CD14-positive monocyte (primary cell): ENCODE measurements around the gene KRTAP1-5. TPM values are rescaled to one million over a fixed set of nuclear protein-coding genes. Genes with fewer than 3 reads are reported as not detected.

Source experiments
- DNase-seq, 3 donors: peaks; one replicate each; pipeline ENCODE4 v3.0.0-alpha.2; 2011 to 2022
- H2AFZ ChIP-seq: 2 replicates; pipeline ENCODE4 v1.6.0; 2012; ENCODE audit warnings: mild to moderate bottlenecking, low read depth, low read length, inconsistent platforms; ENCODE audit not compliant: insufficient read depth, poor library complexity, severe bottlenecking
- H3K27ac ChIP-seq, 2 donors: 1 replicate in 1 of 2; 2 replicates in 1 of 2; pipeline ENCODE4 v1.5.1; 2012 to 2013; ENCODE audit warnings: low read length in 2 of 2, control low read depth in 1 of 2, inconsistent platforms in 1 of 2, low read depth in 1 of 2, mild to moderate bottlenecking in 1 of 2
- H3K27me3 ChIP-seq, 2 donors: one replicate each; pipeline versions ENCODE4 v1.6.0 to v1.6.1; 2011 to 2013; ENCODE audit warnings: low read length in 2 of 2; ENCODE audit not compliant: control insufficient read depth in 2 of 2, insufficient read depth in 2 of 2
- H3K36me3 ChIP-seq, 2 donors: replicated peaks in 1 of 2; 1 replicate in 1 of 2; 2 replicates in 1 of 2; pipeline versions ENCODE4 v1.5.1 to v1.6.1; 2012 to 2013; ENCODE audit warnings: low read length in 2 of 2, control low read depth in 1 of 2, inconsistent platforms in 1 of 2, mild to moderate bottlenecking in 1 of 2; ENCODE audit not compliant: insufficient read depth in 2 of 2, control insufficient read depth in 1 of 2
- H3K4me1 ChIP-seq, 2 donors: 1 replicate in 1 of 2; 2 replicates in 1 of 2; pipeline versions ENCODE4 v1.5.1 to v1.6.1; 2012 to 2013; ENCODE audit warnings: low read length in 2 of 2, control low read depth in 1 of 2, inconsistent platforms in 1 of 2, mild to moderate bottlenecking in 1 of 2, moderate library complexity in 1 of 2; ENCODE audit not compliant: insufficient read depth in 2 of 2, control insufficient read depth in 1 of 2
- H3K4me2 ChIP-seq: replicated peaks from 2 replicates; pipeline ENCODE3; 2012; ENCODE audit warnings: low read length, moderate library complexity, mild to moderate bottlenecking; ENCODE audit not compliant: poor library complexity, severe bottlenecking; ENCODE audit errors: extremely low read depth
- H3K4me3 ChIP-seq, 3 experiments: fragments of 200-600 bp in 1 of 3; sonication (generic) in 1 of 3; replicated peaks in 1 of 3; 1 replicate in 2 of 3; 2 replicates in 1 of 3; pipeline ENCODE4 v1.5.1; 2011 to 2013; ENCODE audit warnings: low read length in 3 of 3, mild to moderate bottlenecking in 3 of 3, control low read depth in 2 of 3, low read depth in 2 of 3, inconsistent platforms in 1 of 3, moderate library complexity in 1 of 3
- H3K79me2 ChIP-seq: 2 replicates; pipeline ENCODE4 v1.6.0; 2012; ENCODE audit warnings: mild to moderate bottlenecking, control low read depth, inconsistent platforms, low read length, moderate library complexity; ENCODE audit not compliant: insufficient read depth
- H3K9ac ChIP-seq: 2 replicates; pipeline ENCODE4 v1.6.0; 2017; ENCODE audit warnings: low read length, mild to moderate bottlenecking; ENCODE audit not compliant: insufficient read depth, poor library complexity, severe bottlenecking
- H3K9me3 ChIP-seq, 2 donors: replicated peaks in 1 of 2; 1 replicate in 1 of 2; 2 replicates in 1 of 2; pipeline versions ENCODE4 v1.5.1 to v1.6.1; 2012 to 2013; ENCODE audit warnings: low read length in 2 of 2, control low read depth in 1 of 2; ENCODE audit not compliant: control insufficient read depth in 1 of 2, insufficient read depth in 1 of 2
- H4K20me1 ChIP-seq: 2 replicates; pipeline ENCODE4 v1.6.0; 2012; ENCODE audit warnings: mild to moderate bottlenecking, low read length, control low read depth, moderate library complexity; ENCODE audit not compliant: insufficient read depth
- H3K27ac Mint-ChIP-seq, 7 donors: one replicate each; pipeline ENCODE4 v1.8.0; 2020; ENCODE audit warnings: mild to moderate bottlenecking in 7 of 7, mixed read lengths in 7 of 7, moderate library complexity in 6 of 7, inconsistent platforms in 2 of 7
- H3K27me3 Mint-ChIP-seq, 3 donors: one replicate each; pipeline ENCODE4 v1.8.0; 2021 to 2022; ENCODE audit warnings: low read depth in 3 of 3, mild to moderate bottlenecking in 3 of 3, mixed read lengths in 3 of 3, moderate library complexity in 3 of 3, inconsistent platforms in 1 of 3
- H3K36me3 Mint-ChIP-seq, 2 donors: one replicate each; pipeline ENCODE4 v1.8.0; 2020; ENCODE audit warnings: mixed read lengths in 2 of 2, inconsistent platforms in 1 of 2, mild to moderate bottlenecking in 1 of 2
- H3K4me1 Mint-ChIP-seq: one replicate; pipeline ENCODE4 v1.8.0; 2020; ENCODE audit warnings: mild to moderate bottlenecking, mixed read lengths
- H3K4me3 Mint-ChIP-seq, 2 donors: one replicate each; pipeline ENCODE4 v1.8.0; 2020; ENCODE audit warnings: mild to moderate bottlenecking in 2 of 2, mixed read lengths in 2 of 2, moderate library complexity in 1 of 2
- H3K9me3 Mint-ChIP-seq, 7 donors: one replicate each; pipeline ENCODE4 v1.8.0; 2020 to 2022; ENCODE audit warnings: mixed read lengths in 7 of 7, mild to moderate bottlenecking in 6 of 7, moderate library complexity in 6 of 7, inconsistent platforms in 2 of 7
- CTCF ChIP-seq: fragments of 200-600 bp; IDR thresholded peaks from one replicate; pipeline ENCODE4 v1.8.0; 2022; ENCODE audit warnings: antibody characterized with exemption, mild to moderate bottlenecking
- WGBS: methylation state at CpG from one replicate; pipeline ENCODE4 v1.1.5; 2013; ENCODE audit warnings: missing lambda C conversion rate; ENCODE audit not compliant: insufficient coverage; 5-methylcytosine and 5-hydroxymethylcytosine counted together
- intact Hi-C, 2 donors: fragments of 100-400 bp; cut with micrococcal nuclease; formaldehyde crosslinking; loops; one replicate each; pipeline versions ENCODE4 v1.15.0 to v1.15.1; 2023
- polyA plus RNA-seq, 3 donors: library from polyadenylated mRNA; depleted of rRNA in 1 of 3; unstranded in 2 of 3; stranded (reverse) in 1 of 3; fragments of 300-500 nt in 2 of 3; fragments of >200 nt in 1 of 3; fragmentation: Illumina TruSeq in 2 of 3; gene quantifications; 1 replicate in 2 of 3; 2 replicates in 1 of 3; pipeline ENCODE4 v1.2.3, GENCODE V29; 2012 to 2021

Gene KRTAP1-5
- polyA plus RNA-seq, 3 donors = not detected

- no peak within 1 kb of the TSS for H3K27ac Mint-ChIP-seq
Observed at GRCh38 chr17:41029633-41030245, 2.7 kb upstream of the KRTAP1-5 start, which contains the start of gene KRTAP1-4. Gene KRTAP1-4 (minus strand): TSS chr17:41030195. CDS start chr17:41030078, 117 bp downstream.

DNA sequence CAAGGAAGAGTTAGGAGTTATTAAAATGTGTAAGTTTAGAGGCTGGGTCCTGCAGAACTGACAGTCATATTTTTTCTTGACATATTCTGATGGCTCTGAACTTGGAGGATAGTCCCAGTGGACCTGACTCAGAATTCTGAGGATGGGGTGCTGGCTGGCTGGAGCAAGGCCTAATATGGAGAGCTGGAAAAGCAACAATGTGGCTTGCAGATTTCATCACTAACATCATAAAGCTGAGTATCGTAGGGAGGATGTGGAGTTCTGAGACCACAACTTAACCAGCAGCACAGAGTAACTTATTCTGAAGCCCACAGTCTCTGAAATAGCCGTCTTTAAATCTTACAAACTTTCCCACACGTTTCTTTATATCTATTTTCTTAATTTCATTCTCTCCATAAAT lies 2.3 kb downstream of the KRTAP1-5 start:
- Histone ChIP-seq H4K20me1 (no peaks in the 10 kb centered on the region), H3K4me1 (no peaks in the 10 kb centered on the region), H3K4me3 (no peak overlapping the region), H3K79me2 (no peaks in the 10 kb centered on the region), H3K36me3 (no peaks in the 10 kb centered on the region), H3K9me3 (no peaks in the 10 kb centered on the region), H3K4me2 (no peak overlapping the region), H3K27ac (no peak overlapping the region), H3K9ac (no peak overlapping the region), H3K27me3 (no peaks in the 10 kb centered on the region), H2AFZ (no peak overlapping the region)
- no peak overlapping the region for H3K27ac Mint-ChIP-seq
- intact Hi-C loops = no loop called here
- H3K4me3 Mint-ChIP-seq = no peak overlapping the region
- H3K4me1 Mint-ChIP-seq = no peaks in the 10 kb centered on the region
- peaks cover 2 to 7% (median 3%) of the 10 kb centered on the region in 3 donors for H3K27me3 Mint-ChIP-seq
- no peak for TF ChIP-seq CTCF
- peaks cover 0 to 7% (median 0%) of the 10 kb centered on the region in 7 donors for H3K9me3 Mint-ChIP-seq
- WGBS = no CpG with 5 or more reads among the region's 3 CpGs
- no peaks in the 10 kb centered on the region for H3K36me3 Mint-ChIP-seq
- no peak for DNase-seq

More at GRCh38 chr17:41029633-41030245, 2.7 kb upstream of the KRTAP1-5 start, which contains the start of gene KRTAP1-4:
- no peak within 1 kb of the TSS for H3K4me2 ChIP-seq
- Mint-ChIP-seq H3K27me3 (peaks cover 1 to 9% (median 5%) of the 10 kb centered on the region in 3 donors), H3K4me1 (no peaks in the 10 kb centered on the region), H3K36me3 (no peaks in the 10 kb centered on the region), H3K4me3 (no peak within 1 kb of the TSS), H3K9me3 (peaks cover 0 to 1% (median 0%) of the 10 kb centered on the region in 7 donors)
- H4K20me1 ChIP-seq = no peaks in the 10 kb centered on the region
- no peak within 1 kb of the TSS for H2AFZ ChIP-seq
- H3K36me3 ChIP-seq = no peaks in the 10 kb centered on the region
- TF ChIP-seq CTCF = no peak
- H3K9me3 ChIP-seq = no peaks in the 10 kb centered on the region
- no peak within 1 kb of the TSS for H3K9ac ChIP-seq
- no peak within 1 kb of the TSS for H3K4me3 ChIP-seq
- no peaks in the 10 kb centered on the region for H3K27me3 ChIP-seq
- H3K27ac ChIP-seq = no peak within 1 kb of the TSS
- intact Hi-C loops = no loop called here
- no peaks in the 10 kb centered on the region for H3K4me1 ChIP-seq
- DNase-seq = no peak
- WGBS = 82% methylated on average over 10 of the region's 12 CpGs
- H3K79me2 ChIP-seq = no peaks in the 10 kb centered on the region
